ENCODE results near the gene CLDN12. TPM values are rescaled to one million over a fixed set of nuclear protein-coding genes. Genes with fewer than 3 reads are reported as not detected.
"Not testable (repeated sequence)": the region's sequence is repeated elsewhere in the genome, so short reads cannot be mapped to it uniquely, and the experiment has no call there.

CLDN12 gene
- polyA plus RNA-seq, 1 experiment, result 71.0 TPM

- H3K27me3 ChIP-seq (ENCODE audit: control insufficient read depth, insufficient read depth, low read length), result no peaks in the 10 kb centered on the region; the same call in 1 of the 2 replicates
- no peak overlapping the region for H3K4me3 ChIP-seq (ENCODE audit: low read depth, low read length)
- no peaks in the 10 kb centered on the region for H3K36me3 ChIP-seq (ENCODE audit: control insufficient read depth, insufficient read depth, low read length)
- CTCF ChIA-PET, result interaction anchor here (0.6 to 1.2 kb wide), 2 partner anchors 15 to 27 kb away, joined by 3 to 4 read pairs; no protein-coding TSS in a partner anchor
- TF ChIP-seq, protein P1, sequence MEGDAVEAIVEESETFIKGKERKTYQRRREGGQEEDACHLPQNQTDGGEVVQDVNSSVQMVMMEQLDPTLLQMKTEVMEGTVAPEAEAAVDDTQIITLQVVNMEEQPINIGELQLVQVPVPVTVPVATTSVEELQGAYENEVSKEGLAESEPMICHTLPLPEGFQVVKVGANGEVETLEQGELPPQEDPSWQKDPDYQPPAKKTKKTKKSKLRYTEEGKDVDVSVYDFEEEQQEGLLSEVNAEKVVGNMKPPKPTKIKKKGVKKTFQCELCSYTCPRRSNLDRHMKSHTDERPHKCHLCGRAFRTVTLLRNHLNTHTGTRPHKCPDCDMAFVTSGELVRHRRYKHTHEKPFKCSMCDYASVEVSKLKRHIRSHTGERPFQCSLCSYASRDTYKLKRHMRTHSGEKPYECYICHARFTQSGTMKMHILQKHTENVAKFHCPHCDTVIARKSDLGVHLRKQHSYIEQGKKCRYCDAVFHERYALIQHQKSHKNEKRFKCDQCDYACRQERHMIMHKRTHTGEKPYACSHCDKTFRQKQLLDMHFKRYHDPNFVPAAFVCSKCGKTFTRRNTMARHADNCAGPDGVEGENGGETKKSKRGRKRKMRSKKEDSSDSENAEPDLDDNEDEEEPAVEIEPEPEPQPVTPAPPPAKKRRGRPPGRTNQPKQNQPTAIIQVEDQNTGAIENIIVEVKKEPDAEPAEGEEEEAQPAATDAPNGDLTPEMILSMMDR (IDR thresholded peaks at IDR 0.05; ENCODE audit: insufficient read depth, low read depth, low read length), result peak; percentile 28; the same call in 1 of the 2 replicates
- DNase-seq (ENCODE audit: low read depth), result no peak
- POLR2A ChIA-PET, result no interaction called here
These were observed 56.6 kb downstream of the CLDN12 start for GRCh38 chr7:90459888-90460287.

- no peaks in the 10 kb centered on the region for H3K36me3 ChIP-seq (ENCODE audit: control insufficient read depth, insufficient read depth, low read length)
- DNase-seq (ENCODE audit: low read depth), result no peak
- ChIA-PET POLR2A (no interaction called here), CTCF (no interaction called here)
- TF ChIP-seq, protein P1 (IDR thresholded peaks at IDR 0.05; ENCODE audit: insufficient read depth, low read depth, low read length), result no peak
- H3K27me3 ChIP-seq (ENCODE audit: control insufficient read depth, insufficient read depth, low read length), result no peaks in the 10 kb centered on the region
- H3K4me3 ChIP-seq (ENCODE audit: low read depth, low read length), result no peak overlapping the region
These were observed 58.0 kb downstream of the CLDN12 start for GRCh38 chr7:90461219-90461618.

DNA sequence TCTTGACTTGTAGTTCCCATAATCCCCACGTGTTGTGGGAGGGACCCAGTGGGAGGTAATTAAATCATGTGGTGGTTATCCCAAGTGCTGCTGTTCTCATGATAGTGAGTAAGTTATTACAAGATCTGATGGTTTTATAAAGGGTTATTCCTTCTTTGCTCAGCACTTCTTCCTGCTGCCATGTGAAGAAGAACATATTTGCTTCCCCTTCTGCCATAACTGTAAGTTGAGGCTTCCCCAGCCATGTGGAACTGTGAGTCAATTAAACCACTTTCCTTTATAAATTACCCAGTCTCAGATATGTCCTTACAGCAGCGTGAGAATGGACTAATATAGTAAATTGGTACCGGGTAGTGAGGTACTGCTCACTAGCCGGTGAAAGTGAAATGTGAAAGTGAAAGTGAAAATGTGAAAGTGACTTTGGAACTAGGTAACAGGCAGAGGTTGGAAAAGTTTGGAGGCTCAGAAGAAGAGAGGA is 59.9 kb downstream of the CLDN12 start:
- H3K36me3 ChIP-seq (ENCODE audit: control insufficient read depth, insufficient read depth, low read length); H3K27me3 ChIP-seq (ENCODE audit: control insufficient read depth, insufficient read depth, low read length); DNase-seq (ENCODE audit: low read depth); H3K4me3 ChIP-seq (ENCODE audit: low read depth, low read length); CTCF ChIA-PET; POLR2A ChIA-PET: not testable (repeated sequence)

Other genes with a start within 250 kb of the CLDN12 start
- gene STEAP1, start 249.0 kb upstream of the CLDN12 start, polyA plus RNA-seq (2011; rRNA removed), result 2.7 and 6.9 TPM in 2 replicates
- gene STEAP2, start 191.7 kb upstream of the CLDN12 start, polyA plus RNA-seq (2011; rRNA removed), result 2.1 and 5.1 TPM in 2 replicates
- gene CFAP69, start 158.3 kb upstream of the CLDN12 start, polyA plus RNA-seq (2011; rRNA removed), result 0.90 and 2.3 TPM in 2 replicates
- not detected in 2 replicates for gene FAM237B, start 82.2 kb upstream of the CLDN12 start, polyA plus RNA-seq (2011; rRNA removed)
- 4.2 and 13.2 TPM in 2 replicates for gene GTPBP10, start 56.7 kb upstream of the CLDN12 start, polyA plus RNA-seq (2011; rRNA removed)
- gene PTTG1IP2, start 66.2 kb downstream of the CLDN12 start, polyA plus RNA-seq (2011; rRNA removed), result not detected in 2 replicates
- gene CDK14, start 192.9 kb downstream of the CLDN12 start, polyA plus RNA-seq (2011; rRNA removed), result 6.7 and 11.8 TPM in 2 replicates

Measured in BJ (cell line).